NCI-H1436 treated with DMSO at 0.1 percent for 48 hours (cell line): ENCODE data around the gene CFAP46.
"Not testable (repeated sequence)": the region's sequence is repeated elsewhere in the genome, so short reads cannot be mapped to it uniquely, and the experiment has no call there.

Experiments
- DNase-seq: peaks from one replicate; lab custom pipeline; 2025; lab: John Stamatoyannopoulos, UW

Gene CFAP46

DNA sequence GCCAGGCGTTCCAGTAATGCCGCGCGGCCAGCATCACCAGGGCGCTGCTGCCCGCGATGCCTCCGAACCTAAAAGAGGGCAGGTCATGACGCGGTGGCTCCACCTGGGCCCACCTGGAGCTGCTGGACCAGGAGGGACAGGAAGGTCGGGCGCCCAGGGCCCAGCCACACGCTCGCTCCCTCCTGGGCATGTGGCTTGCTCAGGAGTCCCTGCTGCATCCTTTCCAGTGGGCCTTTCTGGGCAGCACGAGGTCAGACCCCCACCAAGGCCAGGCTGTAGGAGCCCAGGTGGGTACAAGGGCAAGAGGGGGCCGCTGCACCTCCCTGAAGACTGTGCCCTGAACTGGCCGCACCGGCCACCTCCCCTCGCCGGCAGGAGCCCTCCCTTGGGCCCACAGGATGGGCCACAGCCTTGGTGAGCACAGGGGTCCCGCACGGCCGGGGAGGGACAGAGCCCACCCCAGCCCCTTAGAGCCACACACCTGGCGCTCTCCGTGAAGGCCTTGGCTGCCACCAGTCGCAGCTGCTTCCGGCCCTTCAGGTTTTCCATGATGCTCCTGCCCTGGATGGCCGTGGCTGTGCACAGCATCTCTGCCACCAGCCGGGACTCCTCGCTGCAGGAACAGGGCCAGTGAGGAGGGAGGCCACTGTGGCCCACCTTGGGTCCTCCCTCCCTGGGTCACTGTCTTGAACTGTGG, 43.2 kb downstream of the CFAP46 start:
- no peak for DNase-seq

DNA sequence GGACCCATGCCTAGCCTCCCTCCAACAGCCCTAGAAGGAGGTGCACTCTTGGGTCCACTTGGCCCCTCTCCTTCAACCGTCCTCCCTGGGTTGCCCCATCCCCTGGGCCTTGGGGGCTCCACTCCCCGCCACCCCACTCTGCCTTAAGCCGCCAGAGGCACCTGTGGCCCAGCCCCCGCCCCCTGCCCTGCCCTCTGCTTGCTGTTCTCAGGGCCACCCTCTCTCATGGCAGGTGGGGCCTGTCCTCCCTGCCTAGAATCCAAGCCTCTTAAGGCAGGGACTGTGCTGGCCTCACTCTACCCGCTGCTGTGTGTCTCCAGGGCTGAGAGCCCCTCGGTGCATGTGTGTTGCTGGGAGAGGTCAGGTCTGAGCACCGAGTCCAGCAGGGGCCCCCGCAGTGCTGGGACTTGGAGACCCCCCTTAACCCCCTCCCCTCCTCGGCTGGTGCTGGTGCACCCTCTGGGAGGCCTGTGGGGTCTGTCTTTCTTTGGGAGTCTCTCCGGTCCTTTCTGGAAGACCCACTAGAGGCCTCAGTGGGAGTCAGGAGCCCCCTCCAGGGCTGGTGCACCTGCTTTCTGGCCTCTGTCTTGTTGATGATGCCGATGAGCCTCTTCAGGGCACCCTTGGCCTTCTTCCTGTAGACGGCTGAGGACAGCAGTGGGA, 43.8 kb downstream of the CFAP46 start:
- DNase-seq: no peak

DNA sequence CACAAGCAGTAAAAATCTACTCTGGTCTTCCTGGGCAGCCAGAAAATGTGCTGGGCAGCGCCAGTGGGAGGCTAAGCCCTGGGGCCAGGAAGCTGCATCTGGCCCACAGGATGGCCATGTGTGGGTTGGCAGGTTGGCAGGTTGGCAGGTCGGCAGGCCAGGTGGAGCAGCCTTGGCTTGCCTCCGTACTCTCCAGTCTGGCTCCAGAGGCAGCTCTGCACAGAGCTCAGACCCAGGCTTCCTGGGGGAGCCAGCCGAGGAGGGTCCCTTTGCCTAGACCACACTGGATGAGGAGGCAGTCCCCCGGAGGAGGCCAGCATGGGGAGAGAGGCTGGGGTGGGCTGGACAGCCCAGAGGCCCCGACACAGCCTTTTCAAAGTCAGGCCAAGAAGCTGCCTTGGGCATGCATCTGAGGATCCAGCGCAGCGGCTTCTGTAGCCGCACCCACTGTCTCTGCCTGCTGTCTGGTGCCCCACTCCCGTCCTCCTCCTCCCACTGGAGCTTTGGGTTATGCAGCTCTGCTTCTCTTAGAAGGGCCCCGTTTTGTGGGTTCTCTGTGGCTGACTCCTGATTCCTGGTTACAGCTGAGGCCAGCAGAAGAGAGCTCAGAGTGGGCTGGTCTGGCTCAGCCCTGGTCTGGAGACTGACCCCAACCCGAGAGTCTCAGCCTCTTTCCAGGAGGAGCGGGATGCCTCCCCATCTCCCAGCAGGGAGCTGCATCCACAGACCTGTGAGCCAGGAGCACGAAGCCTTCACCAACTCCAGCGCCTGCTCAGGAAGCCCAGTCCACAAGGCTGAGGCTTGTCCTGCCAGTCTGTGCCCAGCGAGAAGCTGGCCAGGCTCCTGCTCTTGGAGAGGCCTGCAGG, 44.6 kb downstream of the CFAP46 start:
- DNase-seq: no peak

DNA sequence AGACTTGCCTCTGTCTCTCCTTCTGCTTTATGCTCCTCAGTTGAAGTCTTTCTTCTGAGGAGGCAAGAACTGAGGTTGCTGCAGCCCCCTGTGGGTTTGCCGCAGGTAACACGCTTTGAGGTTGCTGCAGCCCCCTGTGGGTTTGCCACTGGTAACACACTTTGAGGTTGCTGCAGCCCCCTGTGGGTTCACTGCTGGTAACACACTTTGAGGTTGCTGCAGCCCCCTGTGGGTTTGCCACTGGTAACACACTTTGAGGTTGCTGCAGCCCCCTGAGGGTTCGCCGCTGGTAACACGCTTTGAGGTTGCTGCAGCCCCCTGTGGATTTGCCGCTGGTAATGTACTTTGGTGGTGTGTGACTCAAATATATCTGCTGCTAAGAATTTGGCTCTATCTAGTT, 48.6 kb downstream of the CFAP46 start:
- not testable (repeated sequence) for DNase-seq

DNA sequence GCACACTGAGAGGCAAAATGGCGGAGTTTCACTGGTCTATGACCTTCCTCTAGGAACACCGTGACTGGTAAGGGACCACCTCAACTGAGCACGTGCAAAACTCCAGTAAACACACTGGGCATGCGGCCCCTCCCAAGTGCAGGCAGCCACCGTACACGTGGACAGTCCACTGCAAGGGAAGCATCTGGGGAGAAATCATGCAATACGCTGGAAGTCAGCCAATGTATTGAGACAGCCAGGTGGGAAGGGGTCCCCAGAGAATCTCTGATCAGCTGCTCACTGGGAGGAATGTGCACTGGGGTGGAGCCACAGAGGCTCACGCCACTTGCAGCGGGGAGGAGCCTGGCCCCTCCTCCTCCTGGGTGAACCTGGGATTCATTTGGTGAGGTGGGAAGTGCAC, 49.3 kb downstream of the CFAP46 start:
- peak; percentile 58 for DNase-seq

DNA sequence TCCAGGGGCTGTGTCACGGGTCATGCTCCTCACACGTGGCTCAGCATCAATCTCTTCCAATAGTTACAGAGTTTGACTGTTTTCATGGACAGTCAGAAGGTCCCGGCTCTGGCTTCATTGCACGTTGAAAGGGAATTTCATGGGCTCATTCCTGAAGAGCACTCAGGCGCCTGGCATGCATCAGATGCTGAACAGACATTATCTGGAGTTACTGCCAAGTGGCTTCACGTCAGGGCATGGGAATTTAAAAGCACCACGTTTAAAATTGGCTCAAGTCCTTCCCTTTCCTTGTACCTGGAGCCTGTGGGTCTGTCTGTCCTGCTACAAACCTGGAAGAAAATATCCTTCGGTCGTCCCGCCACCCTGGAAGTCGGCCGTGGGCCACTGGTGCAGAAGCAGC, 50.4 kb downstream of the CFAP46 start:
- DNase-seq: no peak

DNA sequence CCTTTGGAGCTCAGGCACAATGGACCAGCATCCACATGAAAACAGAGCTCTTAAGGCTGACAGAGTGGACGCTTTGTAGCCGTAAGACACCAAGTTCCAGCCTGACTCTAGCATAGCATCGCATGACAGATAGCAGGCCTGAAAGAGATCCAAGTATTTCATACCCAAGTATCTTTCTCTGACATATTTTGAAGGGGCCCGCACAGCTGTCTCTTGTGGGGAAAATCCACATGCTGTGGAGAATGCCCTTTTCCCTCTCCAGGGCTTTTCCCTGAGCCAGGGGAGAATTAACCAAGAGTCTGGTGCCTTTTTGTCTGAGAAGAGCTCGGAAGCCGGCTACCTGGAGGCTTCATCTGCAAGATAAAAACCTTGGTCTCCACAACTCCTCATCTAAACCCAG, 51.0 kb downstream of the CFAP46 start:
- DNase-seq: no peak

DNA sequence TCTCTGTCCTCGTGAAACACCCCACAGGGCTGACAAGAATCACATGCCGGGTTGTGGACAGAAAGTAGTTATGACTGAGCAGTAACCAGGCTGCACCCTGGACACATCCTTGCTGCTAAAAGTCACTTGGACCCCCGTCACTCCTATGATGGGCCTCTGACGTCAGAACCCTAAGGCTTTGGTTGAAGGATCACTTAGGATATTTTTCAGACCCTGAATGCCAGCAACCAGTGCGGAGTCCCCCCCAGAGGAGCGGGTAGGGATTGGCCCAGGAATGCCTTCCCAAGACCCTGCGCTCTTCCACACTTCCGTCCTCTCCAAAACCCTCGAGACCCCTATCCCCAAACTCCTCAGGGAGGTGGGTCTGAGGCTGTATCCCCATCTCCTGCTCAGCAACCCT, 52.1 kb downstream of the CFAP46 start:
- no peak for DNase-seq

DNA sequence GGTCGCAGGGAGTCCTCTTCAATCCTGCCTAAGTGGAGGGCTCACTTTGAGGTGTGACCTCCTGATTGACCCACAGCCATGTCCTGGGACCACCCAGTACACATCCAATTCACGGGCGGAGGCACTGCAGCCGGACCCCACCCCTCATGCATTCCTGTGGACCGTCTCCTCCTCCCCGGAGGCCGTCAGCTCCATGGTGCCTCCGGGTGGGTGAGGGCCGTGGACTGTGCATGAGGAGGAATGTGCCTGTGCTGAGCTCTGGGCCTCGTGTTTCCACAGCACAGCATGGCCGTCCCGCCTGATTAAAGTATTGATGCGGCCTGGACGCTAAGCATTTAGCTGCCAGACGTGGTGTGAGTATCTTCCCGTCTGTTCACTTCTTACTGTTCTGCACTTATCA, 52.8 kb downstream of the CFAP46 start:
- no peak for DNase-seq

DNA sequence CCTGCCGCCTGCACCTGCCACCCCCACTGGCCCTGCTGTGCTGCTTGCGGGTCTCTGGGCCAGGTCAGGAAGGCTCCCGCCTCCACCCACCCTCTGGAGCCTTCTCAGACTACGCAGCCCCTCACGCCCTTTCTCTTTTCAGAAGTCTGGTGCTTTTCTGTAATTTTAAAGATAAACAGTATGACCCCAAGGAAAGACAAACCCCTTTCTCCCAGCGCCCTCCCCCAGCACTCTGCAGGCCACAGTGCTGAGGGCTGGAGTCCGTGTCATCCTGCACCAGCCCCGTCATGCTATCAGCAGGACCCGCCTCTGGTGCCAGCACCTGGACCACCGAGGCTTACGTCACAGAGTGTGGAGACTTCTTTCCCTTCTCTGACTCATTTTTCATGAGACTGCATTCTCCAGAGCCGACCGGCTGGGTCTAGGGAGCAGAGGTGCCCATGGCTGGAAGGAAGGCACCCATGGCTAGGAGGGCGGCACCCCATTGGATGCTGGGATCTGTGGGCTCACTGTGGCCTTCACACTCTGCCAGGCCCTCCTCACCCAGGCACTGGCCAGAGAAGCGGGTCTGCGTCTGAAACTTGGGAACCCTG, 53.4 kb downstream of the CFAP46 start:
- no peak for DNase-seq

DNA sequence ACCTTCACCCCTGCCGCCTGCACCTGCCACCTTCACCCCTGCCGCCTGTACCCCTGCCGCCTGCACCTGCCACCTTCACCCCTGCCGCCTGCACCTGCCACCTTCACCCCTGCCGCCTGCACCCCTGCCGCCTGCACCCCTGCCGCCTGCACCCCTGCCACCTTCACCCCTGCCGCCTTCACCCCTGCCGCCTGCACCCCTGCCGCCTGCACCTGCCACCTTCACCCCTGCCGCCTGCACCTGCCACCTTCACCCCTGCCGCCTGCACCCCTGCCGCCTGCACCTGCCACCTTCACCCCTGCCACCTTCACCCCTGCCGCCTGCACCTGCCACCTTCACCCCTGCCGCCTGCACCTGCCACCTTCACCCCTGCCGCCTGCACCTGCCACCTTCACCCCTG, 53.9 kb downstream of the CFAP46 start:
- DNase-seq: not testable (repeated sequence)

DNA sequence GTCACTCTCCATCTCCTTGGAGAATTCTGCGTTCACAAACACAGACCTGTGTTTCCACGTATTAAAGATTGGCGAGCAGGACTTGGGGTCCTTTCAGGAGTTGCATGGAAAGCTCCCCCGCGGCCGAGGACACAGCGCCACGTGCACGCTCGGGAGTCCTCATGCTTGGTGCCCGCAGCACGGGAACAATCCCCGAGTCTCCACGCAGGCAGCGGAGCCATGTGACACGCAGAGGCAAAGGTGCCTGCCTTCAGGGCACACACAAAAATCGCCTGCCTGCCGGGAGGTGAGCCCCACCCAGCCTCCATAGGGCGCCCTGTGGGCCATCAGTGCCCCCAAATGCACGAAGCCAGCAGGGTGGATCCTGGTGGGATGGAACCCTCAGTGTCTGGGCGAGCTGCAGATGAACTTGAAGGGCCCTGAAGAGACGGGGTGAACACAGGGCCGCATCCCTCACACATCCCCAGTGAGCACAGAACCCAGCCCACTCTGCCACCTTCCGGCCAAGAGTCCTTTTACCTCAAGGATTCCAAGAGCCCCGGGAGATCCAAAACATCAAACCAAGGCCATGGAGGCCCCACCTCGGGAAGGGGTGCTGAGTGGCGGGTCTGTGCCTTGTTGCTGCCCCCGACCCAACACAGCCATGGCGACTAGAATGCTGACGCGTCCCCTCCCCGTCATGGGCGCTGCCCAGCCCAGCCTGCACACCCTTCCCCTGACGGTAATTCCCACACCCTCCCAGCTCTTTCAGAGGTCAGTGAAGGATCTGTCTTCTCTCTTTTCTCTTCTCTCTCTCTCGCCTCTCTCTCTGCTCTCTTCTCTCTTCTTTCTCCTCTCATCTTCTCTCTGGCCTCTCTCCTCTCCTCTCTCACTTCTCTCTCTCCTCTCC, 55.9 kb downstream of the CFAP46 start:
- DNase-seq: no peak

DNA sequence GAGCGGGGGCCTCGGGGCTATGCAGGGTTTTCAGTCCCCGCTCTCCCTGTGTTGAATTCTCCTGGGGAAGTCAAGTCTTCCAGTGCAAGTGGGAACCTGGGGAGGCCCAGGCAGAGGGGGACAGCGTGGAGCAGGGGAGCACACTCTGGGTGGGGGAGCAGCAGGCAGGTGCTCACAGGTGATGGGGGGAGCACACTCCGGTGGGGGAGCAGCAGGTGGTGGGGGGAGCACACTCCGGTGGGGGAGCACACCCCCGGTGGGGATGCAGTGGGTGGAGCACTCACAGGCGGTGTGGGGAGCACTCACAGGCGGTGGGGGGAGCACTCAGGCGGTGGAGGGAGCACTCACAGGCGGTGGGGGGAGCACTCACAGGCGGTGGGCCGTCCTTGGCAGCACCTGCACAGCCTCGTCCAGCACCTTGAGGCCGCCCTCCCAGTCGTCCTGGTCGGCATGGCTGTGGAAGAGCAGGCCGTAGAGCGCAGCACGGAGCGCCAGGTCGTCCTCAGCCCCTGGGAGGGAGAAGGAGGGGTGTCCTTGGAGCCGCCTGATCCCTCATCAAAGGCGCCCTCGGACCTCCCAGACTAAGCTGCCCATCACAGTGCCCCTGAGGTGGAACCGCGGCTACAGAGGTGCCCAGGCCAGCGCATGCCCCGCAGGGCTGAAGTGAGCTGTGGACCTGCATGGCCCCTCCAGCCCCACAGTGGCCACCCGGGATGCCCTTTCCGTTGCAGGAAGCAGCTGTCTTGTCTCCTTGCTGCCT, 56.7 kb downstream of the CFAP46 start:
- no peak for DNase-seq

DNA sequence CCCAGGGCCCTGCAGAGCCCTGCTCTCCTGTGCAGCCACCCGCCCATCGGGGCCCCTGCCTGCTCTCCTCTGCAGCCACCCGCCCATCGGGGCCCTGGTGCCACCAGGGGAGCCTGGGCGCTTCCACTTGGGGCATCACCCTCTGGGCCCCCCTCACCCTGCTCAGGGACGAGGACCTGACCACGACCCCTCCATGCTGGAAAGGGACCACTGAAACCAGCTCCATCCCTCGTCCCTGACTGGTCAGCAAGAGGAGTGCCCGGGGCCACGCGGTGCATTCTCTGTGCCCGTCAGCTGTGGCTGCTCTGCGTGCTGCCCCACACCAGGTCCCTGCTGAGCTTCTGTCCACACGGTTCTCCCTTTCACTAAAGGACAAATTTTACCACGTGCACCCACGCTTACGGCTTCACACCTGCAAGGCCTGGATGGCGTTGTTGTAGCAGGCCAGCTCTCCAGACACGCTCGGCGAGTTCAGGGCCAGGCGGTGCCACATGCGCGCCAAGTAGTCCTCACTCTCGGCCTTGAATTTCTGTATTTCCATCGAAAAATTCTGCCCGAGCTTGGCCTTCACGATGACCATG, 57.6 kb downstream of the CFAP46 start:
- no peak for DNase-seq

DNA sequence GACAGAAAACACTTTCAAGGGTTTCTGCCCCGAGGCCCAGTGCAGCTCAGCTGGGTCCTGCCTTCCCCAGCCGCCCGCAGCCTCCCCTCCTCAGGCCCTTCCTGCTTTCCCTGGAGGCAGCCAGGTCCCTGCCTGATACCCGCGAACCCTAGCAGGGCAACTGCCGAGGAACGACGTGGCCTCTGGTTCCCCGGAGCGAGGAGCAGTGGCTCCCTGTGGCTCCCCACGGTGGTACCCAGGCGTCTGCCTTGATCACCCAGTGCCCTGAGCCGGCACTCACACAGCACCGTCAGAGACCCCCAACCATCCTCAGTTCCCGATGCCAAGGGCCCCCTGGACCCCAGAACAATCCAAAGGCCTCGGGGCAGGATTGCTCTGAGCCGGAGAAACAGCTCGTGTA, 58.3 kb downstream of the CFAP46 start:
- DNase-seq: no peak

DNA sequence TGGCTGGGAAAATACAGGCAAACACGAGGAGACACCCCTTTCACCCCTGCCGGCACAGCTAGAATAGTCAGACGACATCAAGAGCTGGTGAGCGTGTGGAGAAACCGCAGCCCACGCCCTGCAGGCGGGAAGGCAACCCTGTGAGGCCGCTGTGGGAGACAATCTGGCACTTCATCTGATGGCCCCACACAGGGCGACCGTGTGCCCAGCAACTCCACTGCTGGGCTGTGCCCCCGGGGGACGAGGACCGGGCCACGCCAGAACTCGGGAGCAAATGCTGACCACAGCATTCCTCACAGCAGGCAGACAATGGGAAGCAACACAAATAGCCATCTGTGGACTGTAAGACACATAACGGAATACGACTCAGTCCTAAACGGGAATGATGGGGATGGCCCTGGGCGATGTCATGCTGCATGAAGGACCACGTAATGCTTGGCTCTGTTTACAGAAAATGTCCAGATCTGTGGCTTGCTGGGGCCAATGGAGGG, 58.9 kb downstream of the CFAP46 start:
- no peak for DNase-seq

DNA sequence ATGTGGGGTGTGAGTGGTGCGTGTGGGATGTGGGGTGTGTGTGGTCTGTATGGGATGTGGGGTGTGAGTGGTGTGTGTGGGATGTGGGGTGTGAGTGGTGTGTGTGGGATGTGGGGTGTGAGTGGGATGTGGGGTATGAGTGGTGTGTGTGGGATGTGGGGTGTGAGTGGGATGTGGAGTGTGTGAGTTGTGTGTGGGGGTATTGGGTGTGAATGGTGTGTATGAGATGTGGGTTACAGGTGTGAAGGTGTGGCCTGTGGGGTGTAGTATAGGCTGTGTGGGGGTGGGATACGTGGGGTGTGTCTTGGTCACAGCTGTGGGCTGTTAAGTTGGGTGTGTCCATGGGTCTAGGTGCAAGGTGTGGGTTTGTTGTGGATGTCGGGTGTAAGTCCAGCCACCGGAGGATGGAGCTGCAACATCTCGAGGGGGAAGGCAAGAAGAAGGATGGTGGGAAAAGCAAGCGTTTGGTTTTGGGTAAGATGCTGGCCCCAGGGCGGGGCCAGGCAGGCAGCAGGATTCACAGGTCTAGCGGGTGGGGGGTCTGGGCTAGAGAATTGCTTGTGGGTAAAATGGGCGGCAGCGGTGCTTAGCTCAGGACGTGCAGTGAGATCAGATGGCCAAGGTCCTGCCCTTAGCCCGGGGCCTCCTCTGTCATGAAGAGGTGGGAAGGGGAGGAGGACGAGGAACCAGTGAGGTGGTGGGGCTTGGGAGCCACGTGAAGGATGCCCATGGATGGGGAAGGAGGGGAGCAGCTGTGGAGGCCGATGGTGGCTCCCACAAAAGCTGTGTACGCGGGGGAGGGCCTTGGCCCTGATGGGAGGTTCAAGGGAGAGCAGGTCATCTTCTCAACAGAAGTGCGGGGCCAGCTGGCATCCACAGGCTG, 60.1 kb downstream of the CFAP46 start:
- no peak for DNase-seq

DNA sequence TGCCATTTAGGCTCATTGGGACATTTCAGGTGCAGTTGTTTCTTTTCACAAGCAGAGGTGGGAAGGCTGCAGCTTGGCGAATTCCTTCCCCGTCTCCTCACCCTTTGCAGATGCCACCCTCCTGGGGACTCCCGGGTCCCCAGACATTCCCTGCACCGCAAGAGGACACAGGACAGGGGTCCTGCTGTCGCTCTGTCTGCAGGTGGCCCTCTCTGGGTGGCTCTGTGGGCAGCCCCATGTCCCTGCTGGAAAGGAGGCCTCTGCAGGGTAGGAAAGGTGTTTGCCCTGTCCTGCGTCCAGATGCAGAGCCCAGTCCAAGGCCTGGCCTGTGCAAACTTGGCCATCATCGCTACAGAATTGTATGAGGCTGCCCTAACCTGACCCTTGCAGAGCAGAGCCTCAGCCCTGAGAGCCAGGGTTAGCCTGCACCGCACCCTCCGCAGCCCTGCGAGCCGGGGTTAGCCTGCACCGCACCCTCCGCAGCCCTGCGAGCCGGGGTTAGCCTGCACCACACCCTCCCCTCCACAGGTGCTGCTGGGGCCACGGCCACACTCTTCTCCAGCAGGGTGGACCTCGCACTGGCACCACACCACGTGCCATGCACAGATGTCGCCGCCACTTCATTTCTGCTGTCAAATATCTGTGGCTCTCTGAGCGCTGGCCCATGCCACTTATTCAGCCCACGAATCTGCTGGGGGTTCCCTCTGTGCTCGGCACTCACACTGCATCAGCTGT, 61.0 kb downstream of the CFAP46 start:
- DNase-seq: no peak
